Raji (cell line): ENCODE data around the gene ZSCAN10.
A peak's percentile ranks its signal among the peaks of the same experiment; 100 is the strongest.

ENCODE experiments used
- POLR2A ChIP-seq: IDR thresholded peaks from 2 replicates; pipeline ENCODE4 v1.6.1; 2011; ENCODE audit warnings: low read depth, low read length, control low read depth; ENCODE audit not compliant: insufficient read depth

ZSCAN10 gene

DNA sequence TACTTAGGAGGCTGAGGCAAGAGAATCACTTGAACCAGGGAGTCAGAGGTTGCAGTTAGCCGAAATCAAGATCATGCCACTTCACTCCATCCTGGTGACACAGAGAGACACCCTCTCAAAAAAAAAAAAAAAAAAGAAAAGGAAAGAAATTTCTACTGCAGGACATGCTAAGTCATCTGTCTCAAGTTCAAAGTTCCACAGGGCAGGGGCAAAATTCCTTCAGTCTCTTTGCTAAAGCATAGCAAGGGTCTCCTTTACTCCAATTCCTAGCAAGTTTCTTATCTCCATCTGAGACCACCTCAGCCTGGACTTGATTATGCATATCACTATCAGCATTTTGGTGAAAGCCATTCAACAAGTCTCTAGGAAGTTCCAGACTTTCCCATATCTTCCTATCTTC, 14.6 kb downstream of the ZSCAN10 start:
- no peak for TF ChIP-seq POLR2A

DNA sequence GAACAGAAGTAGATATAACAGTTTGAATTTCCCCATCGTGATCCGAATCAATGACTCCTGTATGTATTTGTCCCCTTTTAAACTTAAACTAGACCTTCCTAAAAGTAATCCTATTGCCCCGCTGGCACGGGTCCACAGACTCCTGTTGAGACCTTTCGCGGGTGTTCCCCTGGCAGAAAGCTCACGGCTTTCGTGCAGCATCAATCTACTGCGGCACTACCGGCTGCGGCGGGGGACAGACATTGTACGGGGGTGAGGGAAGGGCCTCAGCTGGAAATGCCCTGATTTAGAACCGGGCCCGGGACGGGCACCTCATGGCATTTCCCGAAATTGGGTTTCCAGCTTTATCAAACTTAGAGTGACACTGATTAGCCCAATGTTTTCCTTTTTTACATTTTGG, 19.1 kb downstream of the ZSCAN10 start:
- no peak for TF ChIP-seq POLR2A

DNA sequence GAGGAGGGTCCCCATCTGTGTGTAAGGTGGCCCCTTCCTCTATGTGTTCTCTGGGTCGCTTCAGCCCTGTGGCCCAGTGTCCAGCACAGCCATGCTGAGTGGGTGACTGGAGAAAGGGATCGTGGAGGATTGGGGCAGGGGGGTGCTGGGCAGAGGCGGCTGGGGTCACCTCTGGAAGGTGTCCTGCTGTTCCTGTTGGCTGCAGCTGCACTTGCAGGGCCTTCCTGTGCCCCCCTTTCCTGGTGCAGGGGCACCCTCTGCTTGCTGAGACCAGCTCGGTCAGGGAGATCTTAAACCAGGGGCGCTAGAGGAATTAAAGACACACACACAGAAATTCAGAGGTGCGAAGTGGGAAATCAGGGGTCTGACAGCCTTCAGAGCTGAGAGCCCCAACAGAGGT, 22.5 kb downstream of the ZSCAN10 start:
- no peak for TF ChIP-seq POLR2A

DNA sequence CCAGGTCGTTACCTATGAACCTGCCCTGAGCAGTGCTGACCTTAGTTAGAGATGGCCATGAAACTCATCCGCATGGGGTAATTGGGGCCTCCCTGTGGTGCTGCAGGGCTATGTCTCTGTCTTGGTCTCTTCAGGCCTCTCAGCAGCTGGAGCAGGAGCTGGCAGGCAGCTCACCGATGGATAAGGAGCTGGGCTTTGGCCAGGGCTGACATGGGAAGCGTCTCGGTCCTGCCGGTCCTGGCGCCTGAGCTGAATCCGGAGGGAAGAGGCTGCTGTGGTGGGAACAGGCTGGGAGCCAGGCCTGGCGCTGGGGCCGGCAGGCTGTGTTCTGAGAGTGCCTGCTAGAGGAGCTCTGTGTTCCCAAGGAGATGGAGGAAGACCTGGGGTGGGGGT, 23.6 kb downstream of the ZSCAN10 start:
- no peak for TF ChIP-seq POLR2A

DNA sequence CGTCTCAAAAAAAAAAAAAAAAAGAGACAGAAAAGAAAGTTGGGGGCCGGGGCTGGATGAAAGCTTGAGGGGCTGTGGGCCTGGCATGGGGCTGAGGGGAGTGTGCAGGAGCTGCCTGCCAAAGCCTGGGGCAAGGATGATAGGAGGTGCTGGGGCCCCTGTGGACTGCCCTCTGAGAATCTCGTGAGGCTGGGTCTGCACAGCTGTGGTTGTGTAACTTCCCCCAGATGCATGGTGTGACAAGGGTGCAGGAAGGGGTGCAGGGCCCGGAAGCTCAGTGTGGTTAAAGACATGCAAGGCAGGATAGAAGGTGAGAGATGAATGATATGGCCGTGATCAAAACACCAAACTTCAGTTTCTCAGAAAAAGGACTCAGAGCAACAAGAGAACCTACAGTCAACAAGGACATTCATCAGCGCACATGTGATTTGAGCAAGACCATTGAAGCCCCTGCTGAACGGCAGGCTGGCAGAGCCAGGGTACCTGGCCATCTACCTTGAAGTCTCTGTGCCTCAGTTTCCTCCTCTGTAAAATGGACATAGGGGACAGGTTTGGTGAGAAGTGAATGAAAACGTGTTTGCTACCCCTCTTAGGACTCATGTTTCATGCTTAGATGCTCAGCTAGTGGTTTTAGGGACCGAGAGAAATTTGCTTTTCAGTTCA, 24.1 kb downstream of the ZSCAN10 start:
- 0 out of 2 replicates have a peak, but pooled peaks have one; percentile 23 for TF ChIP-seq POLR2A

DNA sequence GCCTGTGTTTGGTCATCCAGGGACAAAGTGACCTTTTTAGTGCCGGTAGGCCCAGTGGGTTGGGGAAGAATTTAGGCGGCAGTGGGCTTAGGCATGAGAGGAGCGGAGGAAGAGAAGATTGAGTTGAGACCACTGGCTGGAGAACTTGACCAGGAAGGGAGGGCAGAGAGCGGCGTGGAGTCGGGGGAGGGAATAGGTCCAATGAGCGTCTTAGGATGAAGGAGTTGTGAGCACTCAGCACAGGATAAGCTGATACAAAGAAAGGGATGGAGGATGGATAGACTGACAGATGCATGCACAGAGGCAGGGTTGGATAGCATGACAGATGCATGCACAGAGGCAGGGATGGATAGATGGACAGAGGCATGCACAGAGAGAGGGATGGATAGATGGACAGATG, 25.6 kb downstream of the ZSCAN10 start:
- no peak for TF ChIP-seq POLR2A

DNA sequence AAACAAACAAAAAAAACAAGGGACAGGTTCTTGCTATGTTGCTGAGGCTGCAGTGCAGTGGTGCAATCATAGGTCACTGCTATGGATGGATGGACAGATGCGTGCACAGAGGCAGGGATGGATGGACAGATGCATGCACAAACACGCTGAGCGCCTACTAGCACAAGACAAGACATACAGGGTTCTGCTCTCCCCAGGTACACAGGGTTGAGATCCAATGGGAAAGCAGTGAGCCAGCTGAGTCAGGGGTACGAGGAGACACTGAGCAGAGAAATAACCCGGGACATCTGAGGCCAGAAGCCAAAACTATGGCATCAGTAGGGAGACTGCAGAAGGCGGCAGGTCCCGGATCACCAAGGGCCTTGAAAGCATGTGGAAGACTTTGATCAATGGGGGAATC, 27.4 kb downstream of the ZSCAN10 start:
- TF ChIP-seq POLR2A = no peak

DNA sequence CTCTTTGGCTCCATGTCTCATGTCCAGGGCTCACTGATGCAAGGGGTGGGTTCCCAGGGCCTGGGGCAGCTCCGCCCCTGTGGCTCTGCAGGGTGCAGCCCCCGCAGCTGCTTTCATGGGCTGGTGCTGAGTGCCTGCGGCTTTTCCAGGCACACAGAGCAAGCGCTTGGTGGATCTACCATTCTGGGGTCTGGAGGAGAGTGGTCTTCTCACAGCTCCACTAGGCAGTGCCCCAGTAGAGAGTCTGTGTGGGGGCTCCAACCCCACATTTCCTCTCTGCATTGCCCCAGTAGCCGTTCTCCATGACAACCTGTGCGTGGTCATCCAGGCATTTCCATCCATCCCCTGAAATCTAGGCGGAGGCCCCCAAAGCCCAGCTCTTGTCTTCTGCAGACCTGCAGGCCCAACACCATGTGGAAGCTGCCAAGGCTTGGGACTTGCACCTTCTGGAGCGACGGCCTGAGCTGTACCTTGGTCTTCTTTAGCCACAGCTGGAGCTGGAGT, 28.4 kb downstream of the ZSCAN10 start:
- no peak for TF ChIP-seq POLR2A

DNA sequence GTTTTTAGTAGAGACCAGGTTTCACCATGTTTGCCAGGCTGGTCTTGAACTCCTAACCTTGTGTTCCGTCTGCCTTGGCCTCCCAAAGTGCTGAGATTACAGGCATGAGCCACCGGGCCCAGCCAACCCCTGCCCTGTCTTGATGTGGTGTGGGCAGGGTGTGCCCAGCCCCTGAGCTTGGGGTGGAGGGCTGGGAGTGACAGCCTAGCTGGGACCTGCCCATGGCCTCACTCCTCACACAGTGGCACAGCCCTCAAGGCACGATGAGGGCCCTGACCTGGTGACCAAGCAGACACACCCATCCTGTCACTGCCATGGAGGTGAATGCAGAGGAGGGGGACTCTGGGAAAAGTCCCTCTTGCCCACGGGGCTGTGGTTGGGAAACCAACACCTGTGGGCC, 30.6 kb downstream of the ZSCAN10 start:
- no peak for TF ChIP-seq POLR2A

DNA sequence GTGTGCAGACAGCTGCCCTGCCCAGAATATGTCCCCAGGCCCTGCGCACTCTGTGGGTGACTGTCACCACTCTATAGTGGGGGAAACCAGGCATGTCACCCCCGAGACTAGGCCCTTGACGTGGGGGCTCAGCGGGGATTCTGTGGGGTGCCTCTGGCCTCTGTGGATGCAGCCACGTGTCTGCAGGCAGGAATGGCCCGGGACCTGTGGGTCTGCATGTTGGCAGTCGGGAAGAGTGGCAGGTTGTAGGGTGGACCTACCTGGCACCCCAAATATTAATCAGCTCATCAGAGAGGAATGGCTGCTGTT, 32.7 kb downstream of the ZSCAN10 start:
- TF ChIP-seq POLR2A = no peak

DNA sequence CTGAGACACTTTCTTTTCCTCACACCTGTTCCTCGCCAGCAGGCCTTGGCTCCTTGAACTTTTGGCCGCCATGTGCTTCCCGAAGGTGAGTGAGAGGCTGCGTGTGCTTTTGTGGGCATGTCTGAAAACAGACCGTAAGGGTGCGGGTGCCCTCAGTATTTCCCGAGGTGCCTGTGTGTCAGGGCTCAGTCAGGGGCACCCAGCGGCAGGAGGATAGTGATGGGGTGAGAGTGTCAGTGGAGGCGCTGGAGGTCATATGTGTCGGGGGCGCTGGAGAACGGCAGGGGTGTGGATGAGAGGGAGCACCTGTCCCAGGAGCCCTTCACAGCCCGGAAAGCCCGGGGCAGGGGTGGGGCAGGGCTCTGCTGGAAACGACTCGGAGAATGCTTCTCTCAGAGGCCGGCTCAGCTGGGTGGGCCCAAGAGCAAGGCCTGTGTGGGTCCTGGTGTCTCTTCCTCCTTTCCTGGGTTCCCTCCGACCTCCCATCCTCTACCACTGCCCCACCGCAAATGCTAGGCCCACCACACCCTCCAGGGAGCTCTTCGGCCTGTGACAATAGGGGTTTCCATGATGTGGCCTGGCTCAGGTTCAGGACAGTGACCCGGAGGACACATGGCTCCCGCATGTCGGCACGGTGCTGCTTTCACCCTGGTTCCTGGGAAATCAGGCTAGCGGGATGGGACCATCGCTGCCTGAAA, 33.2 kb downstream of the ZSCAN10 start:
- TF ChIP-seq POLR2A = no peak

DNA sequence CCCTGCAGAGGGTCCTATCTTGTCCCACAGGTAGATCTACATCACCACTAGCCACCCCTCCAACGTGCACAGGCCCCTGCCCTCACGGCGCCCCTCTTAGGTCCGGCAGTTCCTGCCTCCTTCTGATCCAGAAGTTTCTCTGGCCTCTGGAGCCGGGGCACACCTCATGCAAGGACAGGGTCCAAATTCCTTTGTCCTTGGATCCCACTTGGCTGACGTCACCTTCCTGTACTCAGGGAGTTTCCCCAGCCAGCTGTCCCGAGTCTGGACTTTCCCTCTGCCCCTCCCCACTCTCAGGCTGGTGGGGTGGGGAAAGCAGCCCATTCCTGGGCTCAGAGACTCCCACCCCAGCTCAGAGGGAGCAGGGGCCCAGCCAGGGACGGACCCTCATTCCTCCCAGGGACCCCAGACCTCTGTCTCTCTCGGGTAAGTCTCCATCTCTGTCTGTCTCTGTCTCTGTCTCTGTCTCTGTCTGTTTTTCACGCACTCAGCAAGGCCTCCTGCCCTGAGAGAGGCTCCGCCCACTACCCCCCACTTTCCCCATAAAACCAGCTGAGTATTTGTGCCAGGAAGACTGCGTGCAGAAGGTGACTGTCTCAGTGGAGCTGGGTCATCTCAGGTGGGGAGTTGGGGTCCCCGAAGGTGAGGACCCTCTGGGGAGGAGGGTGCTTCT, 33.9 kb downstream of the ZSCAN10 start, which contains the start of gene IL32:
TSS of gene IL32 (plus strand) at position 572 of the 673 bp plus-strand sequence. CDS start 172 bp downstream, outside the sequence.
- no peak for TF ChIP-seq POLR2A

DNA sequence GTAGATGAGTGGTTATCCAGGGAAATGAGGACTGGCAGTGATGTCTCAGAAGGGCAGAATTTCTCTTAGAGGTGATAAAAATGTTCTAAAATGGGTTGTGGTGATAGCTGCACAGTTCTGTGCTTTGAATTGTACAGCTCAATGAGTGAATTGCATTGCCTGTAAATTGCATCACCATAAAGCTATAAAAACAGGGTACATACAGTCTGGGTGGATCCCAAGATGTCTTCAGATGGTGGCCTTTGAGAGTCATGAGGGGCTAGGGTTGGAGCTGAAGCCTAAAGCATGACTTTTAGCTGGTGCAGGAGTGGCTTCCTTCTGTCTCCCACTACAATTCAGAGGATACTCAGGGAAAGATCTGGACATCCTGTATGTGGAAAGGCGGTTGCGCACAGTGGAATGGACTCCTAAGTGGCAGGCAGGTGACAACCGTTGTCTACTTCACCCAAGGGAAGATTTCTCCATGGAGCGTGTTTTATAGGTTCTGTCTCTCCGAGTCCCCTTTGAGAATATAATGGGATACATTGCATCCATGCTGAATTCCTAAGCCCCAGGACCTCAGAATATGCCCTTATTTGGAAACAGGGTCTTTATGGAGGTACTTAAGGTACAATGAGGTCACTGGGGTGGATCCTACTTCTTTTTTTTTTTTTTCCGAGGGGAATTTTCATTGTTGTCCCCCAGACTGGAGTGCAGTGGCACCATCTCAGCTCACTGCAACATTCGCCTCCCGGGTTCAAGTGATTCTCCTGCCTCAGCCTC, 35.3 kb downstream of the ZSCAN10 start:
- no peak for TF ChIP-seq POLR2A

DNA sequence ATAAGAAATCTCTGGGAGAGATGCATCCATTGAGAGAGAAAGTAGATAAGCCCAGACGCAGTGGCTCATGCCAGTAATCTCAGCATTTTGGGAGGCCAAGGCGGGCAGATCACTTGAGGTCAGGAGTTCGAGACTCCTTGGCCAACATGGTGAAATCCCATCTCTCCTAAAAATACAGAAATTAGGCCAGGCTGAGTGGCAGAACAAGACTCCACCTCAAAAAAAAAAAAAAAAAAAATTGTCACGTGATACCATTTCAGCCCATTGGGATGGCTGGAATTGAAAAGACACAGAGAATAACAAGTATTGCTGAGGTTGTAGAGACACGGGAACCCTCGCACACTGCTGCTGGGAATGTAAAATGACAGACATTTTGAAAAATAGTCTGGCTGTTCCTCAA, 36.5 kb downstream of the ZSCAN10 start:
- no peak for TF ChIP-seq POLR2A

DNA sequence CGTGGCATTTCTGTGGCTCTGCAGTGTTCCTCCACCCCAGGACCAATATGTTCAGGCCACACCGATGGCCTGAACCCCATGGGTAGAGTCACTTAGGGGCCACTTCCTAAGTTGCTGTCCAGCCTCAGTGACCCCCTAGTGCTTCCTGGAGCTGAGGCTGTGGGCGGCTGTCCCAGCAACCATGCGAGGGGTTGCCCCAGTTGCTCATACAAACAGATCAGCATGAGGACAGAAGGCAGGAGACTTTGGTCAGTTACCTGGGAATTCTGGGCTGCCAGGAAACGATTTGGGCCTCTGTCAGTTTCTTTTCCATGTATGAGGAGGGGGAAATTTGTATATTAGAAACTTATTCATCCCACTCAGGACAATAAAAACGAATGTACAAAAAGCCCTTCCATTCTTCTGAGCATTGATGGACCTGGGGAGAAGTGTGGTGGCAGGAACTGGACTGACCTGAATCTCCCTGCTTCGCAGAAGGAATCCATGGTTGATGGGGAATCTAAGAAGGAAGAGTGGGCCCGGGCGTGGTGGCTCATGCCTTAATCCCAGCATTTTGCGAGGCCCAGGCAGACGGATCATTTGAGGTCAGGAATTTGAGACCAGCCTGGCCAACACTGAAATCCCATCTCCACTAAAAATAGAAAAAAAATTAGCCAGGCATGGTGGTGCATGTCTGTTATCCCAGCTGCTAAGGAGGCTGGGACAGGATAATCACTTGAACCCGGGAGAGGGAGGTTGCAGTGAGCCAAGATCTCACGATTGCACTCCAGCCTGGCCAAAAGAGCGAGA, 38.6 kb downstream of the ZSCAN10 start:
- no peak for TF ChIP-seq POLR2A

DNA sequence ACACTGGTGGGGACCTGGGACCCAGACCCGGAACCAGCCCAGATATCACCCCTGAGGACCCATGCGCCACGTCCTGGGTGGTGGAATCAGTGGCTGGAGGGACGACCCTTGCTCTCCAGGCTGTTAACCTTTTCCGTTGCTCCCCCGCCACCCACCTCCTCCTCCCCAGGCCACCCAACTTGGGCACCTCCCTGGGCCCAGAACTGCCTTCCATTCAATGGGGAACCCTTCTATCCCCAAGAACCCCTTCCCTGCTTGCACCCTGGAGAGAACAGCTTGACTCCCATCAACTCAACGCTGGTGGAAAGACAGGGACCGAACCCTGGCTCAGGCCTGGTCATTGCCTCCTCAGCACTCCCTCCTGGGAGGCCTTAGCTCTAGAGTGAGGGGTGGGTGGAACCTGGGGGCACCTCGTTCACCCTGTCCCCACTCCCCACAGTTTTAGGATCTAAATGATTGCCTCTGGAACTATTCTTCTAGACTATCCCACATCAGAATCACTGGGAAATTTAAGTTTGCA, 39.3 kb downstream of the ZSCAN10 start:
- TF ChIP-seq POLR2A = no peak
